Measurements from ENCODE around the gene MSANTD7. TPM values are rescaled to one million over a fixed set of nuclear protein-coding genes. Genes with fewer than 3 reads are reported as not detected.

Gene MSANTD7
- total and polyA plus RNA-seq, 10 of the 15 experiments (the other 5 are each of a cell fraction or from before 2014, with no cell fraction given), result 3.5 to 22.8 (median 18.5) TPM

DNA sequence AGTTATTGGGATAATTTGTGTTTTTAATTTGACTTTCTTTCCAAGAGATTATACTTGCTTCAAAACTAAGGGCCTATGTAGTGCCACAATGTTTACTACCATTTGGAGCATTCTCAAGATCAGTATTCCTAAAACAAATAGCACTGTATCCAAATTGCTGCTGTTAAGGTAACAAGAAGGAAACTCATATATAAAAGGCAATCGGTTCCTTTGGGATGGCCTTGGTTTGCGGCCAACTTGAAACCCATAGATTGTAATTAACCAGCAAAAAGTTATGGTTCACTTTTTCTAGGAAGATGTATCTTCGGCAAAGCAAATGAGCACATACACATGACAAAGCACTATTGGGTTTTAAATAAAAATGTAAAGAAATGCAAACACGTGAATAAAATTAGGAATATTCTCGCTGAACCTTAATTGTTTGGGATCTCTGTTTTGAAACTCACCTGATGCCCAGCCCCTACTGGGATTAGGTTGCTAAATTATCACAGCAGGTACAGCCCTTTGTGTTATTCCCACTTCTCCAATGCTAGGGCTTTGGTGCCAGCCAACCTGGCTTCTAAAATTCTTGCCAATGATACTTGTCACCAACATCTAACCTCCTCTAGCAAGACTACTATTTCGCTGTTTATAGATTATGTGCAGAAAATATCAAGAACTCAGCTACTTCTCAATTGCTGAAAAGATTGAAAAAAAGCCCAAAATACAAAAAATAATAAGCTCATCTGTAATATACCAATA lies 16.3 kb upstream of the MSANTD7 start:
- H2AFZ ChIP-seq (ENCODE audit: control insufficient read depth, low read depth, low read length), result no peak overlapping the region
- SMC1A ChIA-PET (ENCODE audit: uncharacterized antibody, unreplicated experiment), result interaction anchor here (0.6 to 3.8 kb wide), 30 partner anchors 8 to 625 kb away, joined by 3 to 66 read pairs (median 7); partner anchors contain the start of genes CDNF, DCLRE1C, HSPA14 and MSANTD7
- CTCF ChIA-PET, result interaction anchor here (0.8 to 7.7 kb wide), 25 partner anchors 12 to 839 kb away, joined by 3 to 134 read pairs (median 4); partner anchors contain the start of genes CDNF, HSPA14 and MSANTD7
- intact Hi-C loops (cut with micrococcal nuclease; ENCODE audit: unreplicated experiment) (loop anchor here (2.0 to 5.0 kb wide), 3 partner anchors 175 to 260 kb away; no protein-coding TSS in a partner anchor), in situ Hi-C loops (cut with MboI) (loop anchor here (5.0 to 10.0 kb wide), 2 partner anchors 320 to 627 kb away; no protein-coding TSS in a partner anchor)
- no peaks in the 10 kb centered on the region for H3K9me3 ChIP-seq (replicated peaks; ENCODE audit: control insufficient read depth, insufficient read depth, low read length)
- POLR2A ChIA-PET, result interaction anchor here (0.7 kb wide), 1 partner anchor 274 kb away, joined by 4 read pairs; no protein-coding TSS in a partner anchor
- DNase-seq (ENCODE audit: low read depth, low spot score) (no peak), FAIRE-seq (no peak), ATAC-seq (no peak)
- no peaks in the 10 kb centered on the region for H3K36me3 ChIP-seq (ENCODE audit: control insufficient read depth in 2 of 2, insufficient read depth in 2 of 2, low read length in 1 of 2)
- no peak overlapping the region for H3K27ac ChIP-seq (ENCODE audit: control insufficient read depth, insufficient read depth)
- RAD21 ChIA-PET (ENCODE audit: unreplicated experiment), result interaction anchor here (0.6 to 4.2 kb wide), 17 partner anchors 9 to 323 kb away, joined by 3 to 74 read pairs (median 5); partner anchors contain the start of genes CDNF, HSPA14 and MSANTD7
- H3K9ac ChIP-seq (ENCODE audit: control insufficient read depth, insufficient read depth, low read length), result no peak overlapping the region
- no TSS peak for BruUV-seq (replicated peaks)
- no peaks in the 10 kb centered on the region for H3K27me3 ChIP-seq (replicated peaks in 1 of 2; ENCODE audit: control insufficient read depth in 2 of 2, insufficient read depth in 2 of 2, low read length in 1 of 2)
- H3K79me2 ChIP-seq (ENCODE audit: control insufficient read depth, insufficient read depth, low read length), result no peaks in the 10 kb centered on the region
- no peak overlapping the region for H3K4me3 ChIP-seq
- H4K20me1 ChIP-seq (ENCODE audit: control insufficient read depth, insufficient read depth), result no peaks in the 10 kb centered on the region
- no peaks in the 10 kb centered on the region for H3K4me1 ChIP-seq (ENCODE audit: control insufficient read depth, insufficient read depth, low read length)
- TF ChIP-seq ZSCAN29 (IDR thresholded peaks at IDR 0.05) (no peak), TAF1 (IDR thresholded peaks at IDR 0.05; ENCODE audit: borderline replicate concordance, low read depth, low read length) (no peak), ESRRA (IDR thresholded peaks at IDR 0.05; ENCODE audit: low read length) (no peak), BRCA1 (IDR thresholded peaks at IDR 0.05; ENCODE audit: low read depth, low read length) (no peak), ZNF217 (IDR thresholded peaks at IDR 0.05) (no peak), DPF2 (IDR thresholded peaks at IDR 0.05) (no peak), ZBED1 (IDR thresholded peaks at IDR 0.05; ENCODE audit: borderline replicate concordance) (no peak), KDM1A (IDR thresholded peaks at IDR 0.05; ENCODE audit: borderline replicate concordance) (no peak)
- TF ChIP-seq, protein P1, sequence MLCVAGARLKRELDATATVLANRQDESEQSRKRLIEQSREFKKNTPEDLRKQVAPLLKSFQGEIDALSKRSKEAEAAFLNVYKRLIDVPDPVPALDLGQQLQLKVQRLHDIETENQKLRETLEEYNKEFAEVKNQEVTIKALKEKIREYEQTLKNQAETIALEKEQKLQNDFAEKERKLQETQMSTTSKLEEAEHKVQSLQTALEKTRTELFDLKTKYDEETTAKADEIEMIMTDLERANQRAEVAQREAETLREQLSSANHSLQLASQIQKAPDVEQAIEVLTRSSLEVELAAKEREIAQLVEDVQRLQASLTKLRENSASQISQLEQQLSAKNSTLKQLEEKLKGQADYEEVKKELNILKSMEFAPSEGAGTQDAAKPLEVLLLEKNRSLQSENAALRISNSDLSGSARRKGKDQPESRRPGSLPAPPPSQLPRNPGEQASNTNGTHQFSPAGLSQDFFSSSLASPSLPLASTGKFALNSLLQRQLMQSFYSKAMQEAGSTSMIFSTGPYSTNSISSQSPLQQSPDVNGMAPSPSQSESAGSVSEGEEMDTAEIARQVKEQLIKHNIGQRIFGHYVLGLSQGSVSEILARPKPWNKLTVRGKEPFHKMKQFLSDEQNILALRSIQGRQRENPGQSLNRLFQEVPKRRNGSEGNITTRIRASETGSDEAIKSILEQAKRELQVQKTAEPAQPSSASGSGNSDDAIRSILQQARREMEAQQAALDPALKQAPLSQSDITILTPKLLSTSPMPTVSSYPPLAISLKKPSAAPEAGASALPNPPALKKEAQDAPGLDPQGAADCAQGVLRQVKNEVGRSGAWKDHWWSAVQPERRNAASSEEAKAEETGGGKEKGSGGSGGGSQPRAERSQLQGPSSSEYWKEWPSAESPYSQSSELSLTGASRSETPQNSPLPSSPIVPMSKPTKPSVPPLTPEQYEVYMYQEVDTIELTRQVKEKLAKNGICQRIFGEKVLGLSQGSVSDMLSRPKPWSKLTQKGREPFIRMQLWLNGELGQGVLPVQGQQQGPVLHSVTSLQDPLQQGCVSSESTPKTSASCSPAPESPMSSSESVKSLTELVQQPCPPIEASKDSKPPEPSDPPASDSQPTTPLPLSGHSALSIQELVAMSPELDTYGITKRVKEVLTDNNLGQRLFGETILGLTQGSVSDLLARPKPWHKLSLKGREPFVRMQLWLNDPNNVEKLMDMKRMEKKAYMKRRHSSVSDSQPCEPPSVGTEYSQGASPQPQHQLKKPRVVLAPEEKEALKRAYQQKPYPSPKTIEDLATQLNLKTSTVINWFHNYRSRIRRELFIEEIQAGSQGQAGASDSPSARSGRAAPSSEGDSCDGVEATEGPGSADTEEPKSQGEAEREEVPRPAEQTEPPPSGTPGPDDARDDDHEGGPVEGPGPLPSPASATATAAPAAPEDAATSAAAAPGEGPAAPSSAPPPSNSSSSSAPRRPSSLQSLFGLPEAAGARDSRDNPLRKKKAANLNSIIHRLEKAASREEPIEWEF (IDR thresholded peaks at IDR 0.05; ENCODE audit: insufficient replicate concordance, low read depth, low read length), result no peak
- TF ChIP-seq, protein P2, sequence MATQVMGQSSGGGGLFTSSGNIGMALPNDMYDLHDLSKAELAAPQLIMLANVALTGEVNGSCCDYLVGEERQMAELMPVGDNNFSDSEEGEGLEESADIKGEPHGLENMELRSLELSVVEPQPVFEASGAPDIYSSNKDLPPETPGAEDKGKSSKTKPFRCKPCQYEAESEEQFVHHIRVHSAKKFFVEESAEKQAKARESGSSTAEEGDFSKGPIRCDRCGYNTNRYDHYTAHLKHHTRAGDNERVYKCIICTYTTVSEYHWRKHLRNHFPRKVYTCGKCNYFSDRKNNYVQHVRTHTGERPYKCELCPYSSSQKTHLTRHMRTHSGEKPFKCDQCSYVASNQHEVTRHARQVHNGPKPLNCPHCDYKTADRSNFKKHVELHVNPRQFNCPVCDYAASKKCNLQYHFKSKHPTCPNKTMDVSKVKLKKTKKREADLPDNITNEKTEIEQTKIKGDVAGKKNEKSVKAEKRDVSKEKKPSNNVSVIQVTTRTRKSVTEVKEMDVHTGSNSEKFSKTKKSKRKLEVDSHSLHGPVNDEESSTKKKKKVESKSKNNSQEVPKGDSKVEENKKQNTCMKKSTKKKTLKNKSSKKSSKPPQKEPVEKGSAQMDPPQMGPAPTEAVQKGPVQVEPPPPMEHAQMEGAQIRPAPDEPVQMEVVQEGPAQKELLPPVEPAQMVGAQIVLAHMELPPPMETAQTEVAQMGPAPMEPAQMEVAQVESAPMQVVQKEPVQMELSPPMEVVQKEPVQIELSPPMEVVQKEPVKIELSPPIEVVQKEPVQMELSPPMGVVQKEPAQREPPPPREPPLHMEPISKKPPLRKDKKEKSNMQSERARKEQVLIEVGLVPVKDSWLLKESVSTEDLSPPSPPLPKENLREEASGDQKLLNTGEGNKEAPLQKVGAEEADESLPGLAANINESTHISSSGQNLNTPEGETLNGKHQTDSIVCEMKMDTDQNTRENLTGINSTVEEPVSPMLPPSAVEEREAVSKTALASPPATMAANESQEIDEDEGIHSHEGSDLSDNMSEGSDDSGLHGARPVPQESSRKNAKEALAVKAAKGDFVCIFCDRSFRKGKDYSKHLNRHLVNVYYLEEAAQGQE (IDR thresholded peaks at IDR 0.05; ENCODE audit: low read depth, low read length), result no peak
- H3K4me2 ChIP-seq (ENCODE audit: control insufficient read depth, insufficient read depth), result no peak overlapping the region
- 61% methylated on average over 6 of the region's 6 CpGs for WGBS (ENCODE audit: insufficient coverage, insufficient replicate concordance, low lambda C conversion rate, missing lambda C conversion rate)

Data from GM12878 (cell line).